Keratinocyte (primary cell): ENCODE data around the gene GRM3.

Experiments used
- EZH2 ChIP-seq: IDR thresholded peaks from one replicate; pipeline ENCODE4 v1.6.1; 2012; ENCODE audit warnings: inconsistent platforms, mild to moderate bottlenecking, low read length, moderate library complexity
- TF ChIP-seq, protein P1 (sequence below), 3 experiments: IDR thresholded peaks in 1 of 3; conservative IDR thresholded peaks in 1 of 3; optimal IDR thresholded peaks in 1 of 3; 2 replicates in 2 of 3; 3 replicates in 1 of 3; pipeline versions ENCODE3 to v1.5.1; 2011; ENCODE audit warnings: low read length in 3 of 3, mild to moderate bottlenecking in 3 of 3, moderate library complexity in 2 of 3, control low read depth in 1 of 3, inconsistent platforms in 1 of 3; ENCODE audit not compliant: insufficient read depth in 2 of 3; ENCODE audit errors: extremely low read depth in 1 of 3

DNA sequence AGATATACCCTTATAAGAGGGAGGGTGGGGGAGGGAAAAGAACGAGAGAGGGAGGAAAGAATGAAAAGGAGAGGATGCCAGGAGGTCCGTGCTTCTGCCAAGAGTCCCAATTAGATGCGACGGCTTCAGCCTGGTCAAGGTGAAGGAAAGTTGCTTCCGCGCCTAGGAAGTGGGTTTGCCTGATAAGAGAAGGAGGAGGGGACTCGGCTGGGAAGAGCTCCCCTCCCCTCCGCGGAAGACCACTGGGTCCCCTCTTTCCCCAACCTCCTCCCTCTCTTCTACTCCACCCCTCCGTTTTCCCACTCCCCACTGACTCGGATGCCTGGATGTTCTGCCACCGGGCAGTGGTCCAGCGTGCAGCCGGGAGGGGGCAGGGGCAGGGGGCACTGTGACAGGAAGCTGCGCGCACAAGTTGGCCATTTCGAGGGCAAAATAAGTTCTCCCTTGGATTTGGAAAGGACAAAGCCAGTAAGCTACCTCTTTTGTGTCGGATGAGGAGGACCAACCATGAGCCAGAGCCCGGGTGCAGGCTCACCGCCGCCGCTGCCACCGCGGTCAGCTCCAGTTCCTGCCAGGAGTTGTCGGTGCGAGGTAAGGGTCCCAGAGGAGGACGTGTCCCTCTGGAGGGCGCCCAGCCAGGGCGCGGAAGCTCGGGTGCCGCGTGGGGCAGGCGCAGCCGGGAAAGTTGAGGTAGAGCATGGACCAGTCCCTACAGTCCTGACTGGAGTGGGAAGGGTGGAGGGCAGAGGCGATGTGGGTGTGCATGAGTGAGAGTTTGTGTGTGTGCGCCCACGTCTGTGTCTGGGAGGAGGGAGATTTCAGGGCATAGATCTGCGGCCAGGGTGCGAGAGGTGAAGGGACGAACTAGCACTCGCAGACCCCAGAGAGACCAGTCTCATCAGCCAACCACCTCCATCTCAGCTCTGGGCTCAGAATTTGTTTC, 844 bp downstream of the GRM3 start:
- TF ChIP-seq, protein P1, sequence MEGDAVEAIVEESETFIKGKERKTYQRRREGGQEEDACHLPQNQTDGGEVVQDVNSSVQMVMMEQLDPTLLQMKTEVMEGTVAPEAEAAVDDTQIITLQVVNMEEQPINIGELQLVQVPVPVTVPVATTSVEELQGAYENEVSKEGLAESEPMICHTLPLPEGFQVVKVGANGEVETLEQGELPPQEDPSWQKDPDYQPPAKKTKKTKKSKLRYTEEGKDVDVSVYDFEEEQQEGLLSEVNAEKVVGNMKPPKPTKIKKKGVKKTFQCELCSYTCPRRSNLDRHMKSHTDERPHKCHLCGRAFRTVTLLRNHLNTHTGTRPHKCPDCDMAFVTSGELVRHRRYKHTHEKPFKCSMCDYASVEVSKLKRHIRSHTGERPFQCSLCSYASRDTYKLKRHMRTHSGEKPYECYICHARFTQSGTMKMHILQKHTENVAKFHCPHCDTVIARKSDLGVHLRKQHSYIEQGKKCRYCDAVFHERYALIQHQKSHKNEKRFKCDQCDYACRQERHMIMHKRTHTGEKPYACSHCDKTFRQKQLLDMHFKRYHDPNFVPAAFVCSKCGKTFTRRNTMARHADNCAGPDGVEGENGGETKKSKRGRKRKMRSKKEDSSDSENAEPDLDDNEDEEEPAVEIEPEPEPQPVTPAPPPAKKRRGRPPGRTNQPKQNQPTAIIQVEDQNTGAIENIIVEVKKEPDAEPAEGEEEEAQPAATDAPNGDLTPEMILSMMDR (optimal IDR thresholded peaks at IDR 0.05 in 1 of 3, IDR thresholded peaks at IDR 0.05 in 1 of 3, conservative IDR thresholded peaks at IDR 0.05 in 1 of 3; ENCODE audit: extremely low read depth in 1 of 3, insufficient read depth in 2 of 3, low read length in 3 of 3) = no peak
- TF ChIP-seq EZH2 = peak; percentile 26
